ENCODE measurements around the gene PRXL2A.
"Not testable (repeated sequence)": the region's sequence is repeated elsewhere in the genome, so short reads cannot be mapped to it uniquely, and the experiment has no call there.

Gene PRXL2A

DNA sequence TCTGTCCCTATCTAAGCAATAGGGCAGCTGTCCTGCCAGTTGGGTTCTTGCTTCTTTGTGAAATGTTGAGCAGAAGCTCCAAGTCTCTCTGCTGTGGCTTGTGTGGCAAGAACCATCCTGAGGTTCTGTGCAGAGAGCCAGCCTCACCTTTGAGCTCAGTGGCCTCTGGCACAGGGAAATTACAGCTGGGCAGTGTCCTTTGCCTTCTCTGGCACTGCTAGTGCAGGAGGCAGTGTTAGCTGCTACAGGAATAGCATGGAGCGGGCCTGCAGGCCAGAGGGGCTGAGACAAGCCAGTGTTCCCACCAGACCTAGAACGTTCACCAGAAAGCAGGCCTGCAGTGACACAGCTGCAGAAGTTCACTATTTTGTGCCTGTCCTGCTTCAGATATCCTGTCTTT lies 1.8 kb downstream of the PRXL2A start:
- intact Hi-C loops (cut with DNase I): no loop called here
- peak in 3 of 42 donors; percentile 8 to 44 (median 24) for DNase-seq

GRCh38 chr10:80410578-80411145 lies 2.3 kb downstream of the PRXL2A start:
- DNase-seq: peak in 14 of 42 donors; percentile 11 to 68 (median 34)
- intact Hi-C loops (cut with DNase I): no loop called here

GRCh38 chr10:80411267-80411668 lies 2.9 kb downstream of the PRXL2A start:
- peak in 7 of 42 donors; percentile 15 to 40 (median 31) for DNase-seq
- intact Hi-C loops (cut with DNase I): no loop called here

- intact Hi-C loops (cut with DNase I): no loop called here
- DNase-seq: no peak
Observed at GRCh38 chr10:80411681-80412220, 3.4 kb downstream of the PRXL2A start.

- intact Hi-C loops (cut with DNase I): no loop called here
- DNase-seq: no peak
Observed at GRCh38 chr10:80412486-80412885, 4.1 kb downstream of the PRXL2A start.

DNA sequence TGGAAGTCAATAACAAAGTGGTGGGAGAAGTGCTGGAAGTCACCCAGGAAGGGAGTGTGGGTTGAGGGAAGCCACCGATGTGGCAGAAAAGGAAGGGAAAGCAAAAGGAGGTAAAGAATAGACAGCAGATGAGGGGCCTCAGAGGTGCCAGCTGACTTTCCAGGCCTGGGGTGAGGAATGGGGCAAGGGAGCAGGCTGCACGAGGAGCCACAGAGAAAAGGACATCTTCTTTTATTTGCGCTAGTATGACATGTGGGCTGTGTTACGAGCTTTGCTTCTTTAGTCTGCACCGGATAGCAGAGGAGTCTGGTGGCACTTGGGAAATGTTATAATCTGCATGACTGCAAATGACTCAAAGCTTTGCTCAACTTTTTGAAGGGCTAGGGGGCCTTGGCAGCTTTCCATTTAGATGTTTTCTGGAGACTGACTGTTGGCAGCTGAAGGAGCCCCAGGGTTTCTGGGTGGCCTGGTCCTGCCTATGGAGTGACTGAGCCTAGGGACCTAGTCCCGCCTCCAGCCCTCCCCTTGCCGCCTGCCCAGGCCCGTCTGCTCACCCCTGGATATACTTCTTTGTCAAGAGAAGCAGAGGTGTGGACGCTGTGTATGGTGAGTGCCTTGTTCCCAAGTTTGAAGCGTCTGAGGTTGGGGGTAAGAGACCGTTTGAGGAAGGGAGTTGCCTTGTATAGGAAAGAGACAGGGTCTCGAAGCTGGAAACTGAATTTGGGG lies 5.1 kb downstream of the PRXL2A start:
- peak in 12 of 42 donors; percentile 13 to 62 (median 32) for DNase-seq
- intact Hi-C loops (cut with DNase I): no loop called here

GRCh38 chr10:80414142-80414895 lies 6.0 kb downstream of the PRXL2A start:
- intact Hi-C loops (cut with DNase I): no loop called here
- DNase-seq: no peak

GRCh38 chr10:80415734-80416478 lies 7.6 kb downstream of the PRXL2A start:
- intact Hi-C loops (cut with DNase I): no loop called here
- DNase-seq: peak in 6 of 42 donors; percentile 22 to 76 (median 50)

DNA sequence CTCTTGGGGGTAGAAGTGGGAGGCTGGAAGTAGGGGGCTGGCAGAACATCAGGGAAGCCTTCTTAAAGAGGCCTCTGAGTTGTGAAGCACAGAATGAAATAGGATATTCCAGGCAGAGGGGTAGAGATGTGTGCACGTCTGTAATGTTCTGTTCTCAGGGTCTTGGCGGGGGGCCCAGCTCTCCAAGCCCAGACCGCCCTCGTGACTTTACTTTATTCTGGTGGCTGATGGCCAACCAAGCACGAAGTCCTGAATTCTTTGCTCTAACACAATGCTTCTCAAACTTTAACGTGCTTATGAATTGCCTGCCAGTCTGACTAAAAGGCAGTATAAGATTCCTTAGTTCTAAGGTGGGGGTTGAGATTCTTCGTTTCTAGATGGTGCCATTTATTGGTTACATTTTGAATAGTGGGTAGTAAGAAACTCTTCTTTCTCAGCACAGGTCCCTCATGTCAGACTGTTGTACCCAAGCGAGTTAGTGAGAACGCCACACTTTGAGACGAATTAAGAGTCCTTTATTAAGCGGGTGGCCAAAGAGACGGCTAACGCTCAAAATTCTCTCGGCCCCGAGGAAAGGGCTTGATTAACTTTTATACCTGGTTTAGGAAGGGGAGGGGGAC lies 8.2 kb downstream of the PRXL2A start:
- peak in 27 of 42 donors; percentile 23 to 72 (median 46) for DNase-seq
- intact Hi-C loops (cut with DNase I): no loop called here

GRCh38 chr10:80417256-80417655 lies 8.9 kb downstream of the PRXL2A start:
- intact Hi-C loops (cut with DNase I); DNase-seq: not testable (repeated sequence)

DNA sequence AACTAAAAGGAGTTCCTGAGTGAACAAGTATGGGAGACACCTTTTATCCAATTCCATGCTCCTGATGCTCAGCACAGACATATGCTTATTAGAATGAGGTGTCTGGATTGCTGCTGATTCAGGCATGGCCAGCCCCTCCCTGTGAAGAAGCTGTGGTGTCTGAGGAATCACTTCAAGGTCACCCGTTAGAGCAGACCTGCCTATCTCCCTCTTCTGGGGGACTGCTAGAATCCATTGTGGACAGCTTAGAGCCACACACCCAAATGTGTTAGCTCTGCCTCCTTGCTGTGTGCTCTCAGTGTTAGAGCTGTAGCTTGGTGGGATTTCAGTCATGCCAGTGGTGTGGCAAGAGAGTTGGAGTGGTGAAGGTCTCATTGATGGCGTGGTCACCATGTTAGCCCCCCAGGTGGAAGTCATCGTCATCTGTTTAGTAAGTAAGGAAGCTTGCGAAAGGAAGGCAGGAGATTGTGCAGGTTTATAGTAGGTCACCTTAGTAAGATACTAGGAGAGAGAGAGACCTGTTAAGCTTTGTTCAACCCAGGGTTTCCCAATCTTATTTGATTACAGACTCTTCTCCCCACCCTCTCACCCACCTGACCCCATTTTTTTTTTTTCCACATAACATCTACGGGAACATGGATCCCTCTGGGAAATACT lies 12.8 kb downstream of the PRXL2A start:
- intact Hi-C loops (cut with DNase I): no loop called here
- DNase-seq: no peak

DNA sequence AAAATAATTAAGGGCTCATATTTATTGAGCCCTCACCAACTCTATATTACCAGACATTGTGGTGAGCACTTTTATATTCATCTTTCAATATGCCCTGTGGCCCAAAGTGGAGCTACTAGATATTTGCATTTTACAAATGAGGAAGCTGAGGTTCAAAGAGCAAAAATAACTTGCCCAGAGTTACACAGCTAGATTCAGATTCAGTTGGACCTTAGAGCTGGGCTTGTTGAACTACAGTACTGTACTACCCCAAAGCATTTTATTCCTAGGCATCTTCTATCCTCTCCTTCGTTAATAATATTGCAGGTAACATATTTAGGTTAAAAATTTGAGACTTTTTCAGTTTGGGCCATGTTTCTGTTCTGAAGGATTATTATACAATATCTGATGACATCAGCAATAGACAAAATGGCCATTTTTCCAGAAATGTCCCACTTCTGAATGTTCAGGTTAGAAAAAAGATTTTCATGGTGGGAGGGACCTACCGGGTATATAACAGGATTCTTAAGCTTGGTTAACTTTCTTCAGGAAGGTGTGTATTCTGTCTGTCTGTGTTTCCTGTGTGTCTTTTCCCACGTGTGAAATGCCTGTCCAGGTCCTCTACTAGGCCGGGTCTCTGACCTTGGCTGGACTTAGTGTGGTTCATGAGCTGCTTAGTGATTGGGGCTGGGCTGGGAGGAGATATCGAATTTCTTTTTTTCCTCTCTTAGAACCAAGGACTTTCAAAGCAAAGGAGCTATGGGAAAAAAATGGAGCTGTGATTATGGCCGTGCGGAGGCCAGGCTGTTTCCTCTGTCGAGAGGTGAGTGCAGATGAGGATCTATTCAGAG lies 13.6 kb downstream of the PRXL2A start:
- intact Hi-C loops (cut with DNase I): no loop called here
- DNase-seq: no peak

DNA sequence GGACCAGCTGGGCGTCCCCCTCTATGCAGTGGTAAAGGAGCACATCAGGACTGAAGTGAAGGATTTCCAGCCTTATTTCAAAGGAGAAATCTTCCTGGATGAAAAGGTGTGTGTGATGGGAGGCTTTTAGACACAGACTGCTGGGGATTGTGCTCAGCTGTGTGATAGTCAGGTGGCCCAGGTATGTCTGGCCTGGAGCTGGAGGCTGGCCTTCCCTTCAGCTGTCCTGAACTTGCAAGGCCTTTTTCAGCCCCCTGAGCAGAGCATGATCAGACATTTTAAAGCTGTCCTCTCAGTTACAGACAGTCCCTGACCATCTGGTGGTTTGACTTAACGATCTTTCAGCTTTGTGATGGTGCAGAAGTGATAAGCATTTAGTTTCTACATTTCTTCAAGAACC lies 17.6 kb downstream of the PRXL2A start:
- intact Hi-C loops (cut with DNase I): no loop called here
- no peak for DNase-seq

DNA sequence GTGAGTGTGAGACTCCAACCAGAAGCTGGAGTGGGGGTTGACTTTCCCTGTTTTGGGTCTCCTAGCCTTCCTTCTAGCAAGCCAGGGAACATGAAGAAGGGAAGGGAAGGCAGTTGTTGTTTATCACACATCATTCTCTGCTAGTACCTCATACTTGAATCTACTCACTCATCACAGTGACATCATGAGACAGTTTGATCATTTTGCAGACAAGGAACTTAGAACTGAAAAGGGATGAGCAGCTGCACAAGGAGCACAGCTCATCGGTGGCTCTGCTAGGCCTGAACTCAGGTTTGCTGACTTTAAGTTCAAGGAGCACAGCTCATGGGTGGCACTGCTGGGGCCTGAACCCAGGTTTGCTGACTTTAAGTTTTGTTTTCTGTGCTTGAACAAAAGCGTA lies 19.2 kb downstream of the PRXL2A start:
- intact Hi-C loops (cut with DNase I): no loop called here
- DNase-seq: no peak

GRCh38 chr10:80429521-80429973 lies 21.2 kb downstream of the PRXL2A start:
- no peak for DNase-seq
- intact Hi-C loops (cut with DNase I): no loop called here

- DNase-seq: no peak
- intact Hi-C loops (cut with DNase I): no loop called here
Observed at GRCh38 chr10:80433134-80433533, 24.8 kb downstream of the PRXL2A start.

DNA sequence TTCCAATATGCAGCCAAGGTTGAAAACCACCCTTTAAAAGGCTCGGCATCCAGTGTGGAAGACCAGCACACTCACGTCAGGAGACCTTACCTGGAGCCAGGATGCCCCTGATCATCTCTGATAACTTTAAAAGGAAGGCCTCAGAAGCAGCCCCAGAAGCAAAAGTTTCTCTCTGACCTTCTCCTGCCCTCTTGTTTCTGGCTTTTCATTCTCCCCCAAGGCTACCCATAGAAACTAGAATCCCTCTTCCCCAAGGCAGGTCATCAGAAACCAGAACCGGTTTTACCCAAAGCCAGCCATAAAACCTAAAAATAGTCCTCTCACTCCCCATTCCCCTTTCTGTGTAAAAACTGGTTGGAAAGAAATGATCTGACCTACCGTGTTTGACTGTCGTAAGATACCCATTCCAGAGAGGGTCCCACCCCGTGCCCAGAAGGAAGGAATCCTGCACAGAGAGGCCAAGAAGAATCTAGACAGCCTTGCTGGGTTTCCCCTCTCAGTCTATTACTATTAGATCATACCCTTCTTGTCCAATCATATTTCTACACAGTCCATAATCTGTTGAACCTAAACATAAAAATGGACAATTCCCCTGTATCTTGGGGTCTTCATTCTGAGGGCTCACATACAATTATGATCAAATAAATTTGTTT lies 28.2 kb downstream of the PRXL2A start:
- DNase-seq: no peak
- intact Hi-C loops (cut with DNase I): no loop called here

Data from head of caudate nucleus (tissue), 42 donors.